ENCODE measurements around the gene TPO.
"Not testable (repeated sequence)": the region's sequence is repeated elsewhere in the genome, so short reads cannot be mapped to it uniquely, and the experiment has no call there.

TPO gene

GRCh38 chr2:1571477-1572417 is 158.5 kb downstream of the TPO start:
- H3K4me1 ChIP-seq (ENCODE audit: insufficient read depth, low read length) = no peaks in the 10 kb centered on the region
- H3K9me3 ChIP-seq (ENCODE audit: control insufficient read depth, insufficient read depth, low read length) = no peaks in the 10 kb centered on the region
- no peaks in the 10 kb centered on the region for H3K36me3 ChIP-seq (ENCODE audit: insufficient read depth, low read length)
- no peak overlapping the region for H3K9ac ChIP-seq (ENCODE audit: low read depth, low read length)

- Histone ChIP-seq H3K4me1 (ENCODE audit: insufficient read depth, low read length) (no peaks in the 10 kb centered on the region), H3K9me3 (ENCODE audit: control insufficient read depth, insufficient read depth, low read length) (no peaks in the 10 kb centered on the region), H3K36me3 (ENCODE audit: insufficient read depth, low read length) (no peaks in the 10 kb centered on the region), H3K9ac (ENCODE audit: low read depth, low read length) (no peak overlapping the region)
Measured at GRCh38 chr2:1572638-1573037, 159.4 kb downstream of the TPO start.

- no peaks in the 10 kb centered on the region for H3K9me3 ChIP-seq (ENCODE audit: control insufficient read depth, insufficient read depth, low read length)
- H3K9ac ChIP-seq (ENCODE audit: low read depth, low read length) = no peak overlapping the region
- H3K36me3 ChIP-seq (ENCODE audit: insufficient read depth, low read length) = no peaks in the 10 kb centered on the region
- H3K4me1 ChIP-seq (ENCODE audit: insufficient read depth, low read length) = 0 out of 2 replicates have a peak, but pooled peaks cover 3% of the 10 kb centered on the region
Measured at GRCh38 chr2:1577846-1578245, 164.6 kb downstream of the TPO start.

- not testable (repeated sequence) for H3K36me3 ChIP-seq (ENCODE audit: insufficient read depth, low read length); H3K4me1 ChIP-seq (ENCODE audit: insufficient read depth, low read length); H3K9ac ChIP-seq (ENCODE audit: low read depth, low read length); H3K9me3 ChIP-seq (ENCODE audit: control insufficient read depth, insufficient read depth, low read length)
Measured at GRCh38 chr2:1581257-1581964, 168.1 kb downstream of the TPO start.

- H3K9ac ChIP-seq (ENCODE audit: low read depth, low read length) = no peak overlapping the region
- H3K9me3 ChIP-seq (ENCODE audit: control insufficient read depth, insufficient read depth, low read length) = no peaks in the 10 kb centered on the region
- 0 out of 2 replicates have a peak, but pooled peaks cover 3% of the 10 kb centered on the region for H3K4me1 ChIP-seq (ENCODE audit: insufficient read depth, low read length)
- H3K36me3 ChIP-seq (ENCODE audit: insufficient read depth, low read length) = no peaks in the 10 kb centered on the region
Measured at GRCh38 chr2:1581965-1582625, 168.8 kb downstream of the TPO start.

GRCh38 chr2:1582891-1583341 is 169.7 kb downstream of the TPO start:
- no peaks in the 10 kb centered on the region for H3K9me3 ChIP-seq (ENCODE audit: control insufficient read depth, insufficient read depth, low read length)
- no peaks in the 10 kb centered on the region for H3K36me3 ChIP-seq (ENCODE audit: insufficient read depth, low read length)
- H3K9ac ChIP-seq (ENCODE audit: low read depth, low read length) = no peak overlapping the region
- 0 out of 2 replicates have a peak, but pooled peaks cover 3% of the 10 kb centered on the region for H3K4me1 ChIP-seq (ENCODE audit: insufficient read depth, low read length)

- Histone ChIP-seq H3K9me3 (ENCODE audit: control insufficient read depth, insufficient read depth, low read length) (no peaks in the 10 kb centered on the region), H3K36me3 (ENCODE audit: insufficient read depth, low read length) (no peaks in the 10 kb centered on the region)
Measured at GRCh38 chr2:1584051-1584531, 170.8 kb downstream of the TPO start.

GRCh38 chr2:1584691-1585485 is 171.6 kb downstream of the TPO start:
- H3K9ac ChIP-seq (ENCODE audit: low read depth, low read length) = no peak overlapping the region
- no peaks in the 10 kb centered on the region for H3K36me3 ChIP-seq (ENCODE audit: insufficient read depth, low read length)
- H3K4me1 ChIP-seq (ENCODE audit: insufficient read depth, low read length) = no peaks in the 10 kb centered on the region; the same call in 1 of the 2 replicates
- no peaks in the 10 kb centered on the region for H3K9me3 ChIP-seq (ENCODE audit: control insufficient read depth, insufficient read depth, low read length)

More at GRCh38 chr2:1584051-1584531, 170.8 kb downstream of the TPO start:
- no peak overlapping the region for H3K9ac ChIP-seq (ENCODE audit: low read depth, low read length)
- H3K4me1 ChIP-seq (ENCODE audit: insufficient read depth, low read length) = peaks cover 3% of the 10 kb centered on the region; the same call in 1 of the 2 replicates

GRCh38 chr2:1585635-1586034 is 172.4 kb downstream of the TPO start:
- Histone ChIP-seq H3K4me1 (ENCODE audit: insufficient read depth, low read length) (no peaks in the 10 kb centered on the region; the same call in 1 of the 2 replicates), H3K9ac (ENCODE audit: low read depth, low read length) (no peak overlapping the region), H3K9me3 (ENCODE audit: control insufficient read depth, insufficient read depth, low read length) (no peaks in the 10 kb centered on the region), H3K36me3 (ENCODE audit: insufficient read depth, low read length) (no peaks in the 10 kb centered on the region)

- Histone ChIP-seq H3K9me3 (ENCODE audit: control insufficient read depth, insufficient read depth, low read length) (no peaks in the 10 kb centered on the region), H3K36me3 (ENCODE audit: insufficient read depth, low read length) (no peaks in the 10 kb centered on the region), H3K9ac (ENCODE audit: low read depth, low read length) (no peak overlapping the region), H3K4me1 (ENCODE audit: insufficient read depth, low read length) (no peaks in the 10 kb centered on the region; the same call in 1 of the 2 replicates)
Measured at GRCh38 chr2:1586251-1586922, 173.1 kb downstream of the TPO start.

- no peaks in the 10 kb centered on the region for H3K36me3 ChIP-seq (ENCODE audit: insufficient read depth, low read length)
- no peaks in the 10 kb centered on the region for H3K9me3 ChIP-seq (ENCODE audit: control insufficient read depth, insufficient read depth, low read length)
- H3K4me1 ChIP-seq (ENCODE audit: insufficient read depth, low read length) = peaks cover 2% of the 10 kb centered on the region; the same call in 1 of the 2 replicates
- H3K9ac ChIP-seq (ENCODE audit: low read depth, low read length) = no peak overlapping the region
Measured at GRCh38 chr2:1586923-1587840, 173.9 kb downstream of the TPO start.
